Measurements from ENCODE around the gene GJD4. TPM values are rescaled to one million over a fixed set of nuclear protein-coding genes. Genes with fewer than 3 reads are reported as not detected.

Gene GJD4
- total and polyA plus RNA-seq, 2 donors (not counting 1 experiment from before 2014, with no cell fraction given) = not detected

DNA sequence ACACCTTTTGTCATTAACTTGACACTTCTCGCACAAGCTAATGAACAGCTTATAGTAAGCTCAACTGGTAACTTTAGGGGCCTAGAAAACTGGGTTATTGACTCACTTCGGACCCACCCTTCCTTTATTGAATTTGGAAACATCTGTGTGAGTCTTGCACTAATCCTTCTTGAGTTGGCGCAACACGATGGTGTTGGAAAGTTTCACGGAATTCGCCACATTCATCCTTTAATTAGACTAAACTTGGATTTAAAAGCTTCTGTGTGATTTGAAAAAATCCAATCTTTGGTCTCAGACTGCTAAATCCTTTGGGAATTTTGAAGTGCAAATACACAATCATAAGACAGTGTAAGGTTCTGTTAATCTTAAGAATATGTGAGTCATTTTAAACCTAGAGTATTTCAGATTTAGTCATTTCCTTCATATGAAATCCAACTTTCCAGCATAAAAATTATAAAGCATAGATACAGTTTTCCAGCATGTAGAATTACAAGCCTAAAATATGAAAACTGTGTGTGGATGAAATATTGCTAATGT lies 21.9 kb downstream of the GJD4 start:
- Mint-ChIP-seq H3K4me1 (no peaks in the 10 kb centered on the region), H3K9me3 (ENCODE audit: insufficient read depth) (peaks cover 2% of the 10 kb centered on the region), H3K27me3 (peaks cover 20% of the 10 kb centered on the region), H3K27ac (no peak overlapping the region), H3K4me3 (no peak overlapping the region)
- no peaks in the 10 kb centered on the region for H3K4me1 ChIP-seq (ENCODE audit: control insufficient read depth in 2 of 2, insufficient read depth in 2 of 2, low read length in 2 of 2)
- ChIA-PET POLR2A (no interaction called here), CTCF (interaction anchor here (0.7 kb wide), 1 partner anchor 419 kb away, joined by 3 read pairs; no protein-coding TSS in a partner anchor)
- no peak overlapping the region for H2AFZ ChIP-seq (ENCODE audit: insufficient read depth, low read depth, low read length, poor library complexity, severe bottlenecking)
- H3K4me2 ChIP-seq (replicated peaks; ENCODE audit: low read depth, low read length, poor library complexity, severe bottlenecking) = no peak overlapping the region
- DNase-seq (no peak), ATAC-seq (ENCODE audit: low read depth) (no peak)
- H3K79me2 ChIP-seq (ENCODE audit: control insufficient read depth, insufficient read depth, low read length) = no peaks in the 10 kb centered on the region
- no peak for TF ChIP-seq EZH2 (IDR thresholded peaks at IDR 0.05; ENCODE audit: borderline replicate concordance, insufficient read depth, low read depth, low read length, poor library complexity, severe bottlenecking)
- TF ChIP-seq, protein P1, sequence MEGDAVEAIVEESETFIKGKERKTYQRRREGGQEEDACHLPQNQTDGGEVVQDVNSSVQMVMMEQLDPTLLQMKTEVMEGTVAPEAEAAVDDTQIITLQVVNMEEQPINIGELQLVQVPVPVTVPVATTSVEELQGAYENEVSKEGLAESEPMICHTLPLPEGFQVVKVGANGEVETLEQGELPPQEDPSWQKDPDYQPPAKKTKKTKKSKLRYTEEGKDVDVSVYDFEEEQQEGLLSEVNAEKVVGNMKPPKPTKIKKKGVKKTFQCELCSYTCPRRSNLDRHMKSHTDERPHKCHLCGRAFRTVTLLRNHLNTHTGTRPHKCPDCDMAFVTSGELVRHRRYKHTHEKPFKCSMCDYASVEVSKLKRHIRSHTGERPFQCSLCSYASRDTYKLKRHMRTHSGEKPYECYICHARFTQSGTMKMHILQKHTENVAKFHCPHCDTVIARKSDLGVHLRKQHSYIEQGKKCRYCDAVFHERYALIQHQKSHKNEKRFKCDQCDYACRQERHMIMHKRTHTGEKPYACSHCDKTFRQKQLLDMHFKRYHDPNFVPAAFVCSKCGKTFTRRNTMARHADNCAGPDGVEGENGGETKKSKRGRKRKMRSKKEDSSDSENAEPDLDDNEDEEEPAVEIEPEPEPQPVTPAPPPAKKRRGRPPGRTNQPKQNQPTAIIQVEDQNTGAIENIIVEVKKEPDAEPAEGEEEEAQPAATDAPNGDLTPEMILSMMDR (IDR thresholded peaks at IDR 0.05) = no peak
- H3K36me3 ChIP-seq (replicated peaks in 1 of 2; ENCODE audit: control extremely low read depth in 1 of 2, control insufficient read depth in 1 of 2, extremely low read depth in 1 of 2, insufficient read depth in 2 of 2, low read length in 1 of 2) = no peaks in the 10 kb centered on the region
- H3K27ac ChIP-seq (ENCODE audit: low read length in 2 of 2) = no peak overlapping the region
- peaks cover 0 to 4% (median 2%) of the 10 kb centered on the region in 4 experiments for H3K27me3 ChIP-seq (replicated peaks in 1 of 4; ENCODE audit: control extremely low read depth in 1 of 4, control insufficient read depth in 3 of 4, insufficient read depth in 4 of 4, low read length in 3 of 4)
- intact Hi-C loops (cut with micrococcal nuclease) = no loop called here
- H3K9ac ChIP-seq (ENCODE audit: low read length) = no peak overlapping the region
- H3K9me3 ChIP-seq (ENCODE audit: control extremely low read depth in 1 of 3, control insufficient read depth in 2 of 3, insufficient read depth in 1 of 3, low read length in 2 of 3) = no peaks in the 10 kb centered on the region
- WGBS (ENCODE audit: insufficient coverage) = 100% methylated on average over 1 of the region's 6 CpGs
- H3K4me3 ChIP-seq (ENCODE audit: control extremely low read depth in 1 of 5, extremely low read depth in 1 of 5, insufficient read depth in 1 of 5, low read depth in 2 of 5, low read length in 4 of 5) = no peak overlapping the region
- H4K20me1 ChIP-seq (ENCODE audit: control insufficient read depth, insufficient read depth, low read length, poor library complexity, severe bottlenecking) = no peaks in the 10 kb centered on the region

GRCh38 chr10:35631404-35631803 lies 26.3 kb downstream of the GJD4 start:
- peaks cover 0 to 12% (median 3%) of the 10 kb centered on the region in 4 experiments for H3K27me3 ChIP-seq (replicated peaks in 1 of 4; ENCODE audit: control extremely low read depth in 1 of 4, control insufficient read depth in 3 of 4, insufficient read depth in 4 of 4, low read length in 3 of 4)
- ChIA-PET CTCF (interaction anchor here (1.0 to 1.3 kb wide), 2 partner anchors 252 to 1148 kb away, joined by 3 read pairs; no protein-coding TSS in a partner anchor), POLR2A (no interaction called here)
- Mint-ChIP-seq H3K4me1 (peaks cover 6% of the 10 kb centered on the region), H3K4me3 (no peak overlapping the region), H3K27ac (no peak overlapping the region), H3K9me3 (ENCODE audit: insufficient read depth) (no peaks in the 10 kb centered on the region), H3K27me3 (peaks cover 23% of the 10 kb centered on the region)
- WGBS (ENCODE audit: insufficient coverage) = no CpG with 5 or more reads among the region's 1 CpG
- H3K4me2 ChIP-seq (replicated peaks; ENCODE audit: low read depth, low read length, poor library complexity, severe bottlenecking) = no peak overlapping the region
- no peaks in the 10 kb centered on the region for H3K9me3 ChIP-seq (ENCODE audit: control extremely low read depth in 1 of 3, control insufficient read depth in 2 of 3, insufficient read depth in 1 of 3, low read length in 2 of 3)
- intact Hi-C loops (cut with micrococcal nuclease) = no loop called here
- no peak overlapping the region for H2AFZ ChIP-seq (ENCODE audit: insufficient read depth, low read depth, low read length, poor library complexity, severe bottlenecking)
- DNase-seq (no peak), ATAC-seq (ENCODE audit: low read depth) (no peak)
- no peaks in the 10 kb centered on the region for H3K79me2 ChIP-seq (ENCODE audit: control insufficient read depth, insufficient read depth, low read length)
- no peaks in the 10 kb centered on the region for H4K20me1 ChIP-seq (ENCODE audit: control insufficient read depth, insufficient read depth, low read length, poor library complexity, severe bottlenecking)
- no peak overlapping the region for H3K9ac ChIP-seq (ENCODE audit: low read length)
- no peak overlapping the region for H3K27ac ChIP-seq (ENCODE audit: low read length in 2 of 2)
- no peaks in the 10 kb centered on the region for H3K36me3 ChIP-seq (replicated peaks in 1 of 2; ENCODE audit: control extremely low read depth in 1 of 2, control insufficient read depth in 1 of 2, extremely low read depth in 1 of 2, insufficient read depth in 2 of 2, low read length in 1 of 2)
- no peak for TF ChIP-seq EZH2 (IDR thresholded peaks at IDR 0.05; ENCODE audit: borderline replicate concordance, insufficient read depth, low read depth, low read length, poor library complexity, severe bottlenecking)
- TF ChIP-seq, protein P1 (IDR thresholded peaks at IDR 0.05) = no peak
- H3K4me3 ChIP-seq (ENCODE audit: control extremely low read depth in 1 of 5, extremely low read depth in 1 of 5, insufficient read depth in 1 of 5, low read depth in 2 of 5, low read length in 4 of 5) = no peak overlapping the region
- H3K4me1 ChIP-seq (ENCODE audit: control insufficient read depth in 2 of 2, insufficient read depth in 2 of 2, low read length in 2 of 2) = peaks cover 0 to 4% of the 10 kb centered on the region in 2 donors
